Prostate gland (tissue), 2 donors: ENCODE results near the gene NIPSNAP2. TPM values are rescaled to one million over a fixed set of nuclear protein-coding genes. Genes with fewer than 3 reads are reported as not detected.

Experiments
- DNase-seq: peaks from one replicate; pipeline ENCODE4 v3.0.0-alpha.2; 2019; ENCODE audit warnings: low spot score
- H3K27ac ChIP-seq, 2 donors: fragments of 200-600 bp; sonication (generic); 2 replicates each; pipeline ENCODE4 v1.5.1; 2017 to 2019
- H3K27me3 ChIP-seq: fragments of 200-600 bp; sonication (generic); replicated peaks from 2 replicates; pipeline ENCODE4 v1.5.1; 2019; ENCODE audit not compliant: insufficient read depth
- H3K36me3 ChIP-seq, 2 donors: fragments of 200-600 bp; sonication (generic); 1 replicate in 1 of 2; 2 replicates in 1 of 2; pipeline versions ENCODE4 v1.5.1 to v1.8.1; 2017 to 2019
- H3K4me1 ChIP-seq: fragments of 200-600 bp; sonication (generic); replicated peaks from 2 replicates; pipeline ENCODE4 v1.5.1; 2019
- H3K4me3 ChIP-seq, 2 donors: fragments of 200-600 bp; sonication (generic); 2 replicates each; pipeline ENCODE4 v1.5.1; 2017 to 2019
- H3K9me3 ChIP-seq: fragments of 200-600 bp; sonication (generic); 2 replicates; pipeline ENCODE4 v1.5.1; 2017
- CTCF ChIP-seq, 4 experiments: fragments of 200-600 bp in 2 of 4; fragments of 450-650 bp in 2 of 4; sonication (generic) in 2 of 4; IDR thresholded peaks; 1 replicate in 3 of 4; 2 replicates in 1 of 4; pipeline ENCODE4 v1.5.1; 2016 to 2019; ENCODE audit warnings: antibody characterized with exemption in 4 of 4, mild to moderate bottlenecking in 2 of 4, moderate library complexity in 2 of 4
- POLR2A ChIP-seq: fragments of 450-650 bp; IDR thresholded peaks from one replicate; pipeline ENCODE4 v1.6.1; 2016; ENCODE audit warnings: antibody characterized with exemption, mild to moderate bottlenecking
- POLR2AphosphoS5 ChIP-seq: sonication (generic); formaldehyde crosslinking; IDR thresholded peaks from one replicate; pipeline ENCODE4 v1.6.1; 2017; ENCODE audit warnings: antibody characterized with exemption
- WGBS: methylation state at CpG from one replicate; pipeline ENCODE4 v1.1.5; 2018; 5-methylcytosine and 5-hydroxymethylcytosine counted together
- intact Hi-C: fragments of 100-400 bp; cut with DNase I; formaldehyde crosslinking; loops from one replicate; pipeline ENCODE4 v1.14.2; 2022
- total RNA-seq, 2 donors: library from RNA; depleted of rRNA; stranded (reverse); fragments of >200 nt; gene quantifications; one replicate each; pipeline ENCODE4 v1.1.0, GENCODE V29; 2016

NIPSNAP2 gene
- total RNA-seq, 2 donors from 2014 or later, result 83.3 to 84.0 TPM

- Histone ChIP-seq H3K9me3 (no peaks in the 10 kb centered on the region), H3K36me3 (no peaks in the 10 kb centered on the region), H3K27me3 (no peaks in the 10 kb centered on the region), H3K27ac (no peak overlapping the region), H3K4me1 (no peaks in the 10 kb centered on the region), H3K4me3 (no peak overlapping the region)
- intact Hi-C loops, result no loop called here
- DNase-seq, result no peak
- TF ChIP-seq CTCF (IDR thresholded peaks at IDR 0.05) (no peak), POLR2AphosphoS5 (no peak), POLR2A (no peak)
- 63% methylated on average over 3 of the region's 3 CpGs for WGBS
Observed at GRCh38 chr7:55983537-55983936, 19.2 kb downstream of the NIPSNAP2 start.

- no peak for DNase-seq
- intact Hi-C loops, result no loop called here
- H3K27ac ChIP-seq, result no peak overlapping the region
- no peak overlapping the region for H3K4me3 ChIP-seq
- H3K36me3 ChIP-seq, result no peaks in the 10 kb centered on the region
- no peaks in the 10 kb centered on the region for H3K27me3 ChIP-seq
- H3K4me1 ChIP-seq, result no peaks in the 10 kb centered on the region
- 75% methylated on average over 3 of the region's 3 CpGs for WGBS
- H3K9me3 ChIP-seq, result no peaks in the 10 kb centered on the region
- TF ChIP-seq POLR2A (no peak), CTCF (IDR thresholded peaks at IDR 0.05) (no peak), POLR2AphosphoS5 (no peak)
Observed at GRCh38 chr7:55992346-55992745, 28.0 kb downstream of the NIPSNAP2 start.

- TF ChIP-seq POLR2AphosphoS5 (no peak), POLR2A (no peak), CTCF (IDR thresholded peaks at IDR 0.05) (no peak)
- H3K27ac ChIP-seq, result no peak overlapping the region
- WGBS, result 88% methylated on average over 8 of the region's 8 CpGs
- no peak overlapping the region for H3K4me3 ChIP-seq
- no peaks in the 10 kb centered on the region for H3K36me3 ChIP-seq
- no peaks in the 10 kb centered on the region for H3K9me3 ChIP-seq
- H3K27me3 ChIP-seq, result no peaks in the 10 kb centered on the region
- no peaks in the 10 kb centered on the region for H3K4me1 ChIP-seq
- intact Hi-C loops, result no loop called here
- DNase-seq, result no peak
Observed at GRCh38 chr7:55996856-55997500, 32.6 kb downstream of the NIPSNAP2 start.

GRCh38 chr7:56003749-56004148 lies 39.4 kb downstream of the NIPSNAP2 start:
- no peaks in the 10 kb centered on the region for H3K36me3 ChIP-seq
- no peak overlapping the region for H3K4me3 ChIP-seq
- intact Hi-C loops, result loop anchor here (5.0 kb wide), 1 partner anchor 69 kb away; no protein-coding TSS in a partner anchor
- no peaks in the 10 kb centered on the region for H3K9me3 ChIP-seq
- no peaks in the 10 kb centered on the region for H3K27me3 ChIP-seq
- no peak for DNase-seq
- H3K4me1 ChIP-seq, result no peaks in the 10 kb centered on the region
- no peak overlapping the region for H3K27ac ChIP-seq
- no peak for TF ChIP-seq POLR2A
- no peak for TF ChIP-seq CTCF (IDR thresholded peaks at IDR 0.05)
- TF ChIP-seq POLR2AphosphoS5, result no peak
- 97% methylated on average over 4 of the region's 4 CpGs for WGBS

GRCh38 chr7:56007167-56007652 lies 42.8 kb downstream of the NIPSNAP2 start:
- no peak for DNase-seq
- H3K4me3 ChIP-seq, result no peak overlapping the region
- H3K27ac ChIP-seq, result no peak overlapping the region
- intact Hi-C loops, result no loop called here
- H3K27me3 ChIP-seq, result no peaks in the 10 kb centered on the region
- no peaks in the 10 kb centered on the region for H3K4me1 ChIP-seq
- TF ChIP-seq CTCF (IDR thresholded peaks at IDR 0.05), result no peak
- TF ChIP-seq POLR2AphosphoS5, result no peak
- TF ChIP-seq POLR2A, result no peak
- H3K9me3 ChIP-seq, result no peaks in the 10 kb centered on the region
- 79% methylated on average over 4 of the region's 4 CpGs for WGBS
- H3K36me3 ChIP-seq, result no peaks in the 10 kb centered on the region
